H1 (cell line): ENCODE data around the gene SAG. TPM values are rescaled to one million over a fixed set of nuclear protein-coding genes. Genes with fewer than 3 reads are reported as not detected.

ENCODE experiments used
- CTCF ChIA-PET: fragments of 300-600 bp; sonication (Branson Sonifier 250); formaldehyde crosslinking; loops from one replicate; lab custom pipeline; 2021; ENCODE audit not compliant: partially characterized antibody; lab: Charles Lee
- POLR2A ChIA-PET: fragments of 300-600 bp; sonication (Branson Sonifier 250); formaldehyde crosslinking; loops from one replicate; lab custom pipeline; 2021; ENCODE audit warnings: inconsistent platforms; ENCODE audit not compliant: partially characterized antibody; lab: Charles Lee
- DNase-seq, 2 experiments: peaks; one replicate each; pipeline versions ENCODE4 v3.0.0 to v3.0.0-alpha.2; 2010 to 2022; ENCODE audit warnings: low spot score in 2 of 2, low read depth in 1 of 2, mixed read lengths in 1 of 2
- FAIRE-seq: peaks from 2 replicates; lab custom pipeline; 2011; peaks lifted over from hg19 to GRCh38; lab: Jason Lieb, UNC
- H2AFZ ChIP-seq: 2 replicates; pipeline ENCODE4 v1.8.1; 2012; ENCODE audit warnings: low read length, inconsistent platforms
- H2AK5ac ChIP-seq: 2 replicates; pipeline ENCODE4 v1.6.1; 2013; ENCODE audit warnings: low read depth, low read length
- H2BK120ac ChIP-seq: replicated peaks from 2 replicates; pipeline ENCODE3; 2013; ENCODE audit warnings: low read depth, low read length, inconsistent platforms
- H2BK12ac ChIP-seq: 2 replicates; pipeline ENCODE4 v1.6.1; 2013; ENCODE audit warnings: low read depth, low read length
- H2BK15ac ChIP-seq: 2 replicates; pipeline ENCODE4 v1.6.1; 2013; ENCODE audit warnings: low read length
- H2BK20ac ChIP-seq: 2 replicates; pipeline ENCODE4 v1.6.1; 2013; ENCODE audit warnings: low read length
- H2BK5ac ChIP-seq: 2 replicates; pipeline ENCODE4 v1.6.1; 2013; ENCODE audit warnings: low read depth, low read length
- H3K14ac ChIP-seq: 2 replicates; pipeline ENCODE4 v1.6.1; 2013; ENCODE audit warnings: inconsistent platforms; ENCODE audit not compliant: insufficient read length
- H3K18ac ChIP-seq: 2 replicates; pipeline ENCODE4 v1.6.1; 2013; ENCODE audit warnings: low read length; ENCODE audit errors: extremely low read depth
- H3K23ac ChIP-seq: 2 replicates; pipeline ENCODE4 v1.6.1; 2013; ENCODE audit warnings: inconsistent platforms; ENCODE audit not compliant: insufficient read length
- H3K23me2 ChIP-seq: 2 replicates; pipeline ENCODE4 v1.6.1; 2013; ENCODE audit warnings: low read depth, low read length
- H3K27ac ChIP-seq: 2 replicates; pipeline ENCODE4 v1.6.1; 2011; ENCODE audit warnings: low read depth, low read length, inconsistent platforms
- H3K27me3 ChIP-seq, 4 experiments: replicated peaks in 1 of 4; 1 replicate in 1 of 4; 2 replicates in 3 of 4; pipeline versions ENCODE4 v1.6.1 to v1.8.1; 2011 to 2013; ENCODE audit warnings: low read length in 3 of 4, mild to moderate bottlenecking in 3 of 4, inconsistent platforms in 2 of 4, mixed read lengths in 2 of 4, moderate library complexity in 1 of 4; ENCODE audit not compliant: control insufficient read depth in 3 of 4, insufficient read depth in 3 of 4; ENCODE audit errors: extremely low read depth in 1 of 4
- H3K36me3 ChIP-seq, 4 experiments: 2 replicates each; pipeline versions ENCODE4 v1.6.1 to v1.8.1; 2011 to 2013; ENCODE audit warnings: mild to moderate bottlenecking in 4 of 4, low read length in 3 of 4, moderate library complexity in 2 of 4, control low read depth in 1 of 4, inconsistent platforms in 1 of 4; ENCODE audit not compliant: insufficient read depth in 4 of 4, control insufficient read depth in 2 of 4
- H3K4ac ChIP-seq: replicated peaks from 2 replicates; pipeline ENCODE3; 2013; ENCODE audit warnings: low read length, low read depth, mixed read lengths, inconsistent platforms; ENCODE audit not compliant: insufficient read length
- H3K4me1 ChIP-seq, 4 experiments: replicated peaks in 1 of 4; 1 replicate in 1 of 4; 2 replicates in 3 of 4; pipeline versions ENCODE4 v1.6.1 to v1.8.1; 2011 to 2013; ENCODE audit warnings: low read length in 3 of 4, inconsistent platforms in 2 of 4, mixed read lengths in 1 of 4; ENCODE audit not compliant: insufficient read depth in 4 of 4, control insufficient read depth in 3 of 4
- H3K4me2 ChIP-seq, 2 experiments: 2 replicates each; pipeline versions ENCODE4 v1.6.1 to v1.8.1; 2011 to 2013; ENCODE audit warnings: low read depth in 2 of 2, low read length in 2 of 2, control low read depth in 1 of 2, inconsistent platforms in 1 of 2, mild to moderate bottlenecking in 1 of 2; ENCODE audit not compliant: insufficient read depth in 1 of 2
- H3K4me3 ChIP-seq, 4 experiments: fragments of 200-600, 300-600 bp in 1 of 4; sonication (generic), shearing (Covaris generic), sonication (Bioruptor Twin) in 1 of 4; 2 replicates each; pipeline versions ENCODE4 v1.5.1 to v1.8.1; 2011 to 2016; ENCODE audit warnings: low read length in 4 of 4, low read depth in 3 of 4, control low read depth in 2 of 4, inconsistent platforms in 2 of 4, mild to moderate bottlenecking in 2 of 4, mixed read lengths in 1 of 4, moderate library complexity in 1 of 4; ENCODE audit not compliant: insufficient read depth in 2 of 4; ENCODE audit errors: extremely low read depth in 1 of 4
- H3K56ac ChIP-seq: replicated peaks from 2 replicates; pipeline ENCODE3; 2013; ENCODE audit warnings: low read depth, mild to moderate bottlenecking, mixed read lengths, low read length, inconsistent platforms; ENCODE audit not compliant: insufficient read length
- H3K79me1 ChIP-seq: 2 replicates; pipeline ENCODE4 v1.6.1; 2013; ENCODE audit warnings: low read depth, low read length, control low read depth
- H3K79me2 ChIP-seq, 2 experiments: 2 replicates each; pipeline versions ENCODE4 v1.6.1 to v1.8.1; 2012 to 2013; ENCODE audit warnings: low read length in 2 of 2, mild to moderate bottlenecking in 2 of 2, inconsistent platforms in 1 of 2; ENCODE audit not compliant: insufficient read depth in 2 of 2, control insufficient read depth in 1 of 2
- H3K9ac ChIP-seq, 4 experiments: replicated peaks in 1 of 4; 1 replicate in 1 of 4; 2 replicates in 3 of 4; pipeline versions ENCODE4 v1.6.1 to v1.8.1; 2011 to 2013; ENCODE audit warnings: low read depth in 3 of 4, low read length in 3 of 4, control low read depth in 2 of 4, mild to moderate bottlenecking in 2 of 4, moderate library complexity in 2 of 4, inconsistent platforms in 1 of 4; ENCODE audit errors: extremely low read depth in 1 of 4
- H3K9me3 ChIP-seq, 2 experiments: 2 replicates each; pipeline versions ENCODE4 v1.6.1 to v1.8.1; 2012 to 2013; ENCODE audit warnings: mild to moderate bottlenecking in 2 of 2, moderate library complexity in 2 of 2, control low read depth in 1 of 2, inconsistent platforms in 1 of 2, low read depth in 1 of 2, low read length in 1 of 2, mixed read lengths in 1 of 2; ENCODE audit not compliant: insufficient read depth in 2 of 2
- H4K20me1 ChIP-seq, 2 experiments: replicated peaks in 1 of 2; 2 replicates each; pipeline versions ENCODE3 to v1.8.1; 2011 to 2013; ENCODE audit warnings: inconsistent platforms in 2 of 2, low read length in 2 of 2, mild to moderate bottlenecking in 1 of 2; ENCODE audit not compliant: insufficient read depth in 2 of 2, control insufficient read depth in 1 of 2
- H4K5ac ChIP-seq: 2 replicates; pipeline ENCODE4 v1.6.1; 2013; ENCODE audit warnings: low read length, low read depth, mixed read lengths, inconsistent platforms; ENCODE audit not compliant: insufficient read length
- H4K8ac ChIP-seq: 2 replicates; pipeline ENCODE4 v1.8.0; 2013; ENCODE audit warnings: mild to moderate bottlenecking, moderate library complexity, low read length, inconsistent platforms; ENCODE audit not compliant: insufficient read depth; ENCODE audit errors: extremely low read depth
- H4K91ac ChIP-seq: replicated peaks from 2 replicates; pipeline ENCODE3; 2013; ENCODE audit warnings: low read length, mixed read lengths, inconsistent platforms; ENCODE audit not compliant: insufficient read length
- CTCF ChIP-seq, 3 experiments: IDR thresholded peaks; 1 replicate in 2 of 3; 2 replicates in 1 of 3; pipeline versions ENCODE4 v1.5.1 to v1.6.1; 2011; ENCODE audit warnings: low read length in 3 of 3, mild to moderate bottlenecking in 3 of 3, inconsistent platforms in 2 of 3, low read depth in 1 of 3, moderate library complexity in 1 of 3; ENCODE audit not compliant: insufficient read depth in 1 of 3; ENCODE audit errors: control extremely low read depth in 1 of 3
- MAFK ChIP-seq: IDR thresholded peaks from 2 replicates; pipeline ENCODE4 v1.6.1; 2012; ENCODE audit warnings: low read depth, mild to moderate bottlenecking, improper control_type of control experiment, low read length
- RAD21 ChIP-seq, 2 experiments: IDR thresholded peaks in 1 of 2; conservative IDR thresholded peaks in 1 of 2; 2 replicates each; pipeline ENCODE4 v1.6.1; 2011; ENCODE audit warnings: low read depth in 2 of 2, low read length in 2 of 2, improper control_type of control experiment in 1 of 2, inconsistent platforms in 1 of 2, mild to moderate bottlenecking in 1 of 2, moderate library complexity in 1 of 2
- WGBS, 2 experiments: shearing (Covaris generic) in 1 of 2; methylation state at CpG; one replicate each; pipeline versions ENCODE4 v1.1.6 to v1.1.7; 2013 to 2015; ENCODE audit warnings: low lambda C conversion rate in 2 of 2, mixed read lengths in 2 of 2, inconsistent platforms in 1 of 2, low coverage in 1 of 2, missing lambda C conversion rate in 1 of 2; ENCODE audit not compliant: insufficient replicate concordance in 2 of 2, insufficient coverage in 1 of 2, insufficient read length in 1 of 2; ENCODE audit errors: extremely low coverage in 1 of 2, missing lambda C conversion rate in 1 of 2; 5-methylcytosine and 5-hydroxymethylcytosine counted together
- polyA plus RNA-seq, 7 experiments: library from polyadenylated mRNA; depleted of rRNA in 3 of 7; stranded (reverse) in 5 of 7; unstranded in 2 of 7; fragments of >200 nt in 5 of 7; fragments of 200-250 nt in 2 of 7; gene quantifications; 1 replicate in 5 of 7; 2 replicates in 1 of 7; 4 replicates in 1 of 7; pipeline versions ENCODE4 v1.2.1 to v1.2.3, GENCODE V29; 2011 to 2013; ENCODE audit warnings: missing spikeins in 2 of 7, mixed read lengths in 2 of 7
- total RNA-seq: library from RNA; stranded (reverse); fragmentation: NEBNext Ultra II Directional; extraction: Animal tissue kit (Norgen Biotek cat#: 25700); gene quantifications from 2 replicates; pipeline ENCODE4 v1.2.1, GENCODE V29; 2021

The SAG gene
- total and polyA plus RNA-seq, 2 of the 8 experiments (the other 6 are each of a cell fraction or from before 2014, with no cell fraction given) = not detected

DNA sequence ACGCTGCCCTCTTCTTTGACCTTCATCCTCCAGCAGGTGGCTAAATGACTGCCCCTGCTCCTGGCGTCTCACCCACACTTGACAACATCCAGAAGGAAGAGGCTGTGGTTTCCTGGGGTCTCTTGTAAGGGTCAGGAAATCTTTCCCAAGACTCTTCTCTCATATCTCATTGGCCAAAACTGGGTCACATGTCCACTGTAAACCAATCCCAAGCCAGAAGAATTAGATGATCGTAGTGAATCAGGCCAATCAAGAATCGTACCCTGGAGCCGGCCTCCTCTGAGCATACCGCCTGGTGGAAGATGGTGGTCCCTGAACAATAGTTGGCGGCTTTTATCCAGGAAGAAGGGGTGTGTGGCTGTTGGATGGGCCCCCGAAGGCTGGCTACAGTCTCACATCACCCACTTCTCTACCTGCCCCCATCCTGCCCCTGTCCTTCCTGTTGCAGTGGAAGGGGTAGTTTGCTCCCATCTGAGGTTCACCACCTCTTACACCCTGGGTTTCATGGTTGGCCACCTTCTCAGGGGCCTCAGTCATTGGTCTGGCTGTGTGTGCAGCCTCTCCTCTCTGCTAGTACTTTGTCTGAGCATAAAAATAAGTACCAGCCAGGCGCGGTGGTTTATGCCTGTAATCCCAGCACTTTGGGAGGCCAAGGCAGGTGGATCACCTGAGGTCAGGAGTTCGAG, 3.8 kb downstream of the SAG start:
- no peak overlapping the region for H4K8ac ChIP-seq
- no peak overlapping the region for H3K27ac ChIP-seq
- no peak overlapping the region for H3K9ac ChIP-seq
- H3K56ac ChIP-seq = no peak overlapping the region
- H3K23me2 ChIP-seq = no peaks in the 10 kb centered on the region
- no peak overlapping the region for H2BK5ac ChIP-seq
- H4K91ac ChIP-seq = no peak overlapping the region
- DNase-seq = no peak
- H3K36me3 ChIP-seq = no peaks in the 10 kb centered on the region
- no peak overlapping the region for H3K4me3 ChIP-seq
- H4K5ac ChIP-seq = no peak overlapping the region
- TF ChIP-seq RAD21 (IDR thresholded peaks at IDR 0.05 in 1 of 2, conservative IDR thresholded peaks at IDR 0.05 in 1 of 2; ENCODE audit: low read depth in 2 of 2, low read length in 2 of 2) (0 out of 4 replicates have a peak, but pooled peaks of 1 of the 2 experiments have one; percentile 9), CTCF (IDR thresholded peaks at IDR 0.05; ENCODE audit: control extremely low read depth in 1 of 3, insufficient read depth in 1 of 3, low read depth in 1 of 3, low read length in 3 of 3) (peak in 1 of 3 experiments; percentile 12; a peak in 1 of 4 replicates), MAFK (no peak)
- TF ChIP-seq, all 59 proteins: peak for 2
- Histone ChIP-seq H3K27me3 (no peaks in the 10 kb centered on the region), H4K20me1 (no peaks in the 10 kb centered on the region), H3K79me1 (no peaks in the 10 kb centered on the region), H3K79me2 (no peaks in the 10 kb centered on the region), H2AFZ (no peak overlapping the region), H3K14ac (no peak overlapping the region), H2AK5ac (no peak overlapping the region), H3K4ac (no peak overlapping the region), H2BK15ac (no peak overlapping the region), H3K4me1 (no peaks in the 10 kb centered on the region), H3K9me3 (no peaks in the 10 kb centered on the region), H3K18ac (no peak overlapping the region), H3K4me2 (no peak overlapping the region), H2BK20ac (no peak overlapping the region), H3K23ac (no peak overlapping the region), H2BK120ac (no peak overlapping the region), H2BK12ac (no peak overlapping the region)
- CTCF ChIA-PET = no interaction called here
- FAIRE-seq = no peak
- POLR2A ChIA-PET = no interaction called here
- WGBS, 2 experiments = 89% methylated on average over 11 of the region's 11 CpGs; no CpG with 5 or more reads in 1 of the 2 experiments
